Activated CD4-positive, alpha-beta T cell treated with anti-CD3 and anti-CD28 coated beads, Interleukin-2, amount 50 U/mL, for 48 hours (primary cell): ENCODE results near the gene METTL1.
A peak's percentile ranks its signal among the peaks of the same experiment; 100 is the strongest.
"Not testable (repeated sequence)": the region's sequence is repeated elsewhere in the genome, so short reads cannot be mapped to it uniquely, and the experiment has no call there.

Experiments
- DNase-seq, 2 experiments: peaks; one replicate each; pipeline ENCODE4 v3.0.0-alpha.2; 2020

METTL1 gene

DNA sequence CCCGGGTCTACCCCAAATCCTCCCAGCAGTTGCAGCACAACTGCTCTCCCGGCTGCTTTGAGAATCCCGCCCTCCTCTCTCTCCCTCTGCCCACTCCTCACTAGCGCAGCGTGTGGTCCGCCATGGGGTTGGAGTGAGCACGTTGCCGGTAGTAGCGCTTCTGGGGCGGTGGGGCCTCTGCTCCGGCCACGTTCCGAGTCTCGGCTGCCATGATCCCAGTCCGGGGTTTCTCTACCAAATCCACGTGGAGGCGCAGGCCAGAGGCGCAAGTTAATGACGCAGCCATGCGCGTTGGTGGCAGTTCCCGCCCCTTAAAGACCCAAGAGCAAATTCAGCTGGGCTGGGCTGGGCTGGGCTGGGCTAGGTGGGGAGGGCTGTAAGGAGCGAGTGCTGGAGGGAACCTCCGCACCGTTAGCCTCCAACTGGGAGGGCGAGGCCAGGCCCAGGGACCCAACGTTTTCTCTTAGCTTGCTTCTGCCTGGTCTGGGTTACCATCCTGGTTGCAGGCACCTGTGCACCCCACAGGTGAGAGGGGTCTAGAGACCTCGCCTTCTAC is at the start of gene METTL1:
Gene METTL1 (minus strand): TSS at position 233 of the 556 bp plus-strand sequence. CDS start 22 bp downstream, at position 211.
- peak; percentile 94 to 95 for DNase-seq

DNA sequence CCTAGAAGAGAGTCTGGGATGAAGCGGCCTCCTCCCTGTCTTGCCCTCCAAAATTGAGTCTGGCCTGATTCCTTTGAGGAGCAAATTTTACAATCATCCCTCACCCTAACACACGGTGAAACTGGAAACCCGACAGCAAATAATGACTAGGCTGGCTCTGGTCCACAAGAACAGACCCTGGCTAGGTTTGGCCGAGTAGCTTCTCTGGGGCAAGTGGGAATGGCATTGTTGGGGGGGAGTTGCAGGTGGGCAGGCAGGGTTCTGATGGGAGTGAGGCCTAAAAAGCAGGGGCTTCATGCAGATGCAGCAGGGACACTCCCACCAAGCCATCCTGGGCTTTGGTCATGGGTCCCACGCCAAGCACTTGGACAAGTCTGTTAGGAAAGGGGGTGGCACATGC is 49.1 kb upstream of the METTL1 start:
- DNase-seq: not testable (repeated sequence)

DNA sequence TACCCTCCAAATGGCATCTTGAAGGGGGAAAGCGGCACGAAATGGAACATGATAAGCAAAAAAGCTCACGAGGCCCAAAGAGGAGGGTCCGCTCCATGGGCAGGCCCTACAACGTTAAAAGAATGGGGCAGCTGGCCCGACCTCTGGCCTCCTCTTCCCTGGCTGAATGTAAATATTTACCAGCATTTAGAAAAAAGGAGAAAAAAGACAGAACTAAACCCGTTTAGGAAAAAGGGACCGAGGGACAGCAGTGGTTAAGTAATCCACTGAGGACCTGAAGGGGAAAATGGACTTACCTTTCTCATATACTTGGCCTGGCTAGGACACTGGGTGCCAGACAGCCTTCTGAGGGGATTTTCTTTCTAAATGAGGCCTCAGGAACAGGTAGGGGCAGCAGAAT is 48.2 kb upstream of the METTL1 start:
- DNase-seq: not testable (repeated sequence)

DNA sequence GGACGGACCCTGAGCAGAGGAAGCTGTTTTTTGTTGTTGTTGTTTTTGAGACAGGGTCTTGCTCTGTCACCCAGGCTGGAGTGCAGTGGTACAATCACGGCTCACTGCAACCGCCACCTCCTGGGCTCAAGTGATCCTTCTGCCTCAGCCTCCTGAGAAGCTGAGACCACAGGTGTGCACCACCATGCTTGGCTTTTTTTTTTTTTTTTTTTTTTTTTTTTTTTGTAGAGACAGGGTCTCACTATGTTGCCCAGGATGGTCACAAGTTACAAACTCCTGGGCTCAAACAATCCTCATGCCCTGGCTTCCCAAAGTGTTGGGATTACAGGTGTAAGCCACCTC is 46.1 kb upstream of the METTL1 start:
- DNase-seq: not testable (repeated sequence)

DNA sequence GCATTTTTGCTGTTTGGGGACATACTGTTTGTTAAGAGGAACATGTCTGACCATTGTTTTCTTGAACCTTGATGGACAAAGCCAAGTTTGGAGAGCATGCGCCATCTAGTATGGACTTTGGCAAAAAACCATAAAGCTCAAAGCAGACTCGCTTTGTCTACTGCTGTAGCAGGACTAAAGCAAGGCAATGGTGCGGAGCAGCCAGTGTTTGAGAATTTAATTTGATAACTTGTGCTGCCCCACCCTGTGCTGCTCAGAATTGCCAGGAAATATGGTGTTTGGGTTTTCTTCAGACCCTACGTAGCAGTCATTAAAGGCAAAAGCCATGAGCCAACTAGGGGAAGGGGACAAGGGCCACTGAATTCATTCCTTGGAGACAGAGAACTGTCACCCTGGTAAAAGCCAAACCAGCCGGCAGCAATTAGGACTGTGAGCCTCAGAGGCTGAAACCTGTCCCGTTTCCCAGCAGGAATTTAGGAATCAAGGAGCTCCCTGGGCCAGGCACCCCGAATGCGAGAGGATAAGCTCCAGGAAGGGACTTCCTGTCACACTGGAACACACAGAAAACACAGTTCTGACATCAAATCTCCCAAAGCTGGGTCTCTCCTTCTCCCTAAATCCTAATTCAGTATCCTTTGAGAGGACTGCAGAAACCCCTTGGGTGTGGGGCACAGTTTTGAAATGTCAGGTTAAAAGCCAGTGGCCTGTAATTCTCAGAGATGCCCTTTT is 45.5 kb upstream of the METTL1 start:
- DNase-seq: no peak

DNA sequence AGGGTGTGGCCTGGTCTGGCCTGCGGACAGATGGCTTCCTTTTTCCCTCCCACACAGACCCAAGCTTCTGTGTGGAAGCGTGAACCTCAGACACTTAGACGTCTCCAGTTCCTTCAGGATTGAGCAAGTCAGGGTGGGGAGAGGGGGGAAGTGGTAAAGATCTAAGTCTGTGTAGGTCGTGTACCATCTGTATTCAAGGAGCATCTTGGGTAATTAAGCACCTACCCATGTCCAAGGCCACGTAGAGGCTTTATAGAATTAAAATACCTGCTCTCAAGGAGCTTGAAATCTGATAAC is 44.9 kb upstream of the METTL1 start:
- no peak for DNase-seq

DNA sequence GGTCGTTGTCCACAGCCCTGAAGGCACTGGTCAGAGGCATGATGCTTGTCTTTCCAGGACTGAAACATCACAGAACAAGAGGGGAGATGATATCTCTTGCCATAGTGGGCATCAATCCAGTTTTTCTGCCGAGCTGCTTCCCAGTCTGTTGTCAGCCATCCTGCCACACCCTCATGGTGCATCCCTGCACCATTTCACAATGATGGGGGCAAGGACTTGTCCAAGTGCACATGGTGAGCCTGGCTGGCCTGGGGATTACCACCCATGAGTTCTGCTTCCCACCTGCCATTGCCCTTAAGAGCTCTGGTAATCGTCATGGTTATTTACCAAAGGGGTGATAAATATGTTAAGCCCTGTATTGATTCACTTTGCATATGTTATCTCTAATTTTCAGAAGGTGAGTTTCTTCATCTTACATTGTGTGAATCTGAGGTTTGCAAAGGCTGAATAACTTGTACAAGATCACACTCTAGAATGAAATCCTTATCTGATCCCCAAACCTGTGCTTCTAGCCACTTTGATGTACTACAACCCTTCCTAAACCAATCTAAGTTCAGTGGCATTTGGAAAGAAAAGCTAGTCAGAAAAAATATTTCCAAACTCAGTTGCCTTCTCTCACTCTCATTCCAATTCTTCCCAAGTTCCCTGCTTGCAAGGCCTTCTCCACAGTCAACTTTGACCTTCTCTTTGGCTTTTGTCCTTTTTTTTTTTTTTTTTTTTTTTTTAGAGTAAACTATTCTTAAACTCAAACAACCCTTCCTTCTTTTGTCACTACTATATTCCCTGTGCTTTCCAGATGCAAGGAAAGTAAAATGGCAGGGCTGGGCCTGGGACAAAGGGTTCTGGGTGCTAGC is 44.3 kb upstream of the METTL1 start:
- DNase-seq: no peak

DNA sequence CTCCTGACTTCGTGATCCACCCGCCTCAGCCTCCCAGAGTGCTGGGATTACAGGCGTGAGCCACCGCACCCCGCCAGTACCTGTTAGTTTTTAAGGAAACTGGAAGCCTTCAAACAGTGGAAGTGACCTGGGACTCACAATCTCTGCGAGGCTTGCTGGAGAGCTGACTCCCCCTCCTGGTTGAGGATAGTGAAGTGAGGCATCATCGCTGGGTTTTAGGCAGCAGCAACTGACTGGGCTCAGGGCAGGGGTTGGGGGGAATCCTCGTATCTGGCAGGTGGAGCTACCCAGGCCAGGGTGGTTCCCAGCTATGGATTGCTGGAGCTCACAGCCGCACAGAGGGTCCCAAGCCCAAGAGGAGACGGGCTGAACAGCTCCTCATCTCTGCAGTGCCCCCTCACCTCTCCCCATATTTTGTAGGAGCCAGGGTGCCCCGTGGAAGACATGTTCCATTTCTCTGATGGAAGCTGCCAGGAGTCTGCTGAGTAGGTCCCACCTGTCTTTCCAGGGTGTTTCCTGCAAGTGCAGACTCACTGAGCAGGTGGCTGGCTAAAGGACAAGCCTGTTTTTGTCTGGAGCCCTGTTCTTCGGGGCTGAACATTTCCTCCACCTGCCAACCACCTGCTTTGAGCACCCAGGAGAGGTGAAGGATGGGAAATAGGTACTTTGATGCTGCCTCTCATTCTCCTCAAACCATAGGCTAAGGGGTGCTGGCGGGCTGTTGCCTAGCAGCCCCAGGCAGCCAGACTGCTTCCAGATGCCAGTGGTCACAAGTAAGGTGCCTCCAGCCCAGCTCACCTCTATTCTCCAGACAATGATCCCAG is 43.5 kb upstream of the METTL1 start:
- DNase-seq: no peak

DNA sequence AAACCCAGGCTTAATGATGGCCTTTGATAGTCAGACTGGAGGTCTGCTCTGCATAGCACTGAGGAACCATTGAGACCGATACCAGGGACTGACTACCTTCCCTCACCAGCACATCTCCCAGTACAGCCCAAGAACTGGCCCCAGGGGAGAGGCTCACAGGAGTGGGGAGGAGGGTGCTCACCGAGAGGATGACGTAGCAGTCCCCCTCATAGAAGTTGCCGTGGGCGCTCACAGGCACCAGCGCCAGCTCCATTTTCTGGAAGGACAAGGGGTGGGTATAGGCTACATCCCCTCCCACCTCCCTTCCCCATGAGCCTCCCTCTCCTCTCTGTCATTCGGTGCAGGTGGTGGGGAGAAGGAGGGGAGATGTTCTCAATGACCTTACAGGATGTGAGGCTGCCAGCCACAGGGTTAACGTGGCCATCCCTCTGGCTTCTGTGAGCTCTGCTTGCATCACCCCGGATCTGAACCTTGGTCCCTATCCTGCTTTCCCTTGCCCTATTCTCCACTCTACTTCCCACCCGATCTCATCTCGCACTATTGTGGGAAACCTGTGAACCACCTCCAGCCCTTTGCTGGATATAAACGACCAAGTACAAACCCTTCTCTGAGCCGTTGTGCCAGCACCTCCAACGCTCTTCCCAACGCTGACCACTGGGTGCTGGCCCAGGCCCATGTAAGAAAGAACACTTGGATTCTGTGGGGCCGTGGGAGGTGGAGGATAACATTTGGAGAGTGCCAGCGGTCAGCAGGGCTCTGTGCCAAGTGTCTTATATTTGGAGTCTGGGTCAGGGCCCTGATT is 42.3 kb upstream of the METTL1 start:
- no peak for DNase-seq

DNA sequence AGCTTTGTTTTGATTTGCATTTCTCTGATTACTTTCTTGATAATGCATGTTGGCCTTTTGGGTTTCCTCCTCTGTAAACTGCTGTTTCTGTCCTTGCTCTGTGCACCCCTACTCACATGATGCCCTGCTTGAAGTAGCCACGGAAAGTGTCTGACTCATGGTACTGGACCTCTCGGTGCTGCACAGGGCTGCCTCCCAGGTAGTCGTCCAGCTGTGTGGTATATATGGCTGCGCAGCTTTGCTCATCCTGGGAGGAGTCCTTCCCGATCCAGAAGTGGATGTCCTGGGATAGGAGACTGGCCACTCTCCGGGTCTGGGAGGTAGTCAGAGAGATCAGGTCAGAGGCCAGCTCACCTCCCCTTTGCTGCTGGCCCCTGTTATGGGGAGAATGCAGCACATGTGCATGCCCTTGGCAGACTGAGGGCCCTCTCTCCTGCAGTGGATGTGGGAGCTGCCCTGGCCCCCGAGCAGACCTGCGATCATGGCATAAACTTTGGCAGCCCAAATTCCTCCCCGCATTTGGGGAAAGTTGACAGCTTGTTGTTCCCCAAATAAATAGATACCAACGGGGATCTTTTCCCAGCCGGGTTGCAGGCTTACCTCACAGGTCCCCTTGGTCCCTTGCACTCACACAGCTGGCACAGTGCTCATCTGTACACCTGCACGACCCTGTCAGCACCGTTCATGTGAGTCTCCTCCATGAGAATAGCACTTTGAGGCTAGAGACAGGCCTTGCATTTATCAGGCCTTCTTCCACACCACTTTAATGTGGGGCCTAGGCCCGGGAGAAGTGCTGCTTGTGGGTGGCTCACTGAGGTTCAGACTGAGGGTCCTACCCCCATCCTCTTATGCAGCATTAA is 41.4 kb upstream of the METTL1 start:
- DNase-seq: no peak

DNA sequence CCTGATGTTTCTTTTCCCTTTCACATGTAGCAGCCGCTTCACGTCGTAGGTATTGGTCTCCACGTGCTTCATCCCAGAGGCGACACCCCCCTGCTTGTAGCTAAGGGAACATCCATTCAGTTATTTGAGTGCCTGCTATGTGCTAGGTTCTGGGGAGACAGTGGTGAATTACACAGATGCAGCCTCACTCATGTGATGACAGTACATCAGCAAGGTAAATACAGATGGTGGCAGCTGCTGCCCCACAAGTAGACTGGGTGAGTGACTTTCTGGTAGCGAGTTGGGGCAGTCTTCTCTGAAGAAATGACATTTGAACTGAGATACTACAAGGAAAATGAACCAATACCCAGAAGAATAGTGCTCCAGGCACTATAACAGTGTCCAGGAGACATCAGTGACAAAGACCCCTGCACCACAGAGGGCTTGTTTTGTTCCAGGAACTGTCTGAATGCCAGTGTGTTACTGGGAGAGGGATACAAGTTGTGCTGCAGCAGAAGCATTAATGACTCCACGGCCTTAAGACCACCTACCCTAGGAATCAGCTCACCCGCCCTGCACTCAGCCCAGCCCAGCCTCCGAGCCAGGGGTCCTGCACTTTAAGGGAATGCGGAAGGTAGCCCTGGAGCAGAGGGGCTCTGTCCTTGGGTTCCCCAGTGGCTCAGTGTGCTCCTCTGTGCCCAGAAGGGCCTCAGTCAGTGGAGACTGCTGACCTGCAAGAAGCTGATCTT is 39.3 kb upstream of the METTL1 start:
- DNase-seq: no peak

DNA sequence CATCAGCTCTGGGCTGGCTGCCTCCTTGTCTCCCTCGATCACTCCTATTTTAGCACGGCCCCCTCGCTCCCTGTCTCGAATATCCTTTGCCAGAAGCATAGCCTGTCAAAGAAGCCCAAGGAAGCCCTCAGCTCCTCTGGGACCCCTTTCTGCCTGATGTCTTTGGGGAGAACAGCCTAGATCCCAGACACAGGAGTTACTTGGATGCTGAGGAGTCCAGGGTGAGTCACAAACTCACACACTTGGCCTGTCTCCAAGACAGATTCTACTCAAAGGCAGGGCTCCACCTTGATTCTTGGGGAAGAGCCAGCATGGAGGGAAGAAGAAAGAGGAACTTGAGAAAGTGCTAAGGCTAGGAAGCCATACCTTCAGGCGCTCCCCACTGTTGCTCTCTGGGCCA is 38.5 kb upstream of the METTL1 start:
- DNase-seq: no peak

DNA sequence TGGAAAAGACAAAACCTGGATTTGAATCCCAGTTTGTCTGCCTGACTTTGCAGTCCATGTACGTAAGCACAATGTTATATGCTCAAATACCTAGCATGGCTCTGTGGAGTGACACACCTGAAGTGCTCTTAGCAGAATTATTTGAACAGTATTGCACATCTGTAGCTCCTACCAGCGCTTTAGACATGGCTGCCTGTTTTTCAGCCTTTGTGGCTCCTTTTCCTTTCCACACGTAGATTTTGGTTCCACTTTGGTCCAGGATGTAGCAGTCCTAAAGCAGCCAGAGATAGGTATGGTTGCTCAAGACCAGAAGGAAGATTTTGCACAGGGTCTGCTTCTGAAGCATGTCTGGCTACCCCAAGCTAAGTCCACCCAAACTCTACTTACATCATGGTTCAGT is 37.5 kb upstream of the METTL1 start:
- no peak for DNase-seq

DNA sequence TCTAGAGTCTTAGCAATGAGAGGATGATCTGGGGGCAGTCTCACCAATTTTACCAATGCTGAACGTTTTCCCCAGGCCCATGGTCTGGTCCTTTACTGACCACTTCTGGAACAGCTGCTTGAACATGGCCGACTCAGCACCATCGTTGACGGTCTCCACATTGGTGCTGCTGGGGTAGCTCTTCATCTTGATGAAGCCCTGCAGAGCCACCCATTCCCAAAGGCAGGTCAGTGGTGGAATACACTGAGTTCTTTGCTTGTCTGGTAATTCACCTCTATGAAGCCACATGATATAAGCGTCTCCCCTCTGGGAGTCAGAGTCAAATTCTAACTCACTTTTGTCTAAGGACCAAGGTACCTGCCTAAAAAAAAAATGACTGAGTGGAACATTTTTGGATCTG is 36.4 kb upstream of the METTL1 start:
- no peak for DNase-seq

DNA sequence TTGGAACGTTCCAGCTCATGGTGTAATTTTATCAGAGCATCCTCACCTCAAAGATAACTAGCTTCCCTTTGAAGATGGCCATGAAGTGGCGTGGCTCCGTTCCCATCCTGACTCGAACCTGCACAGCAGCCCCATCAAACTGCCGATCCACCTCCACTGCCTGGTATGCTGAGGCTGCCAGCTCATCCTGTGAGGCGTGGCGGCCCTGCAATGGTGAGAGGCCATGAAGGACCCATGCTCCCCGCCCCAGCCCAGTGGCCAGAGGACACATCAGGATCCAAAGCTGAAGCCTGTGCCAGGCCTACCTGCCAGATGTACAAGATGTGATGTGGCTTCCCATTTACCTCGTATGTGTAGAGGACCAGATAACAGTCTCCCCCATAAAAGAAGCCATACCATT is 35.4 kb upstream of the METTL1 start:
- no peak for DNase-seq

DNA sequence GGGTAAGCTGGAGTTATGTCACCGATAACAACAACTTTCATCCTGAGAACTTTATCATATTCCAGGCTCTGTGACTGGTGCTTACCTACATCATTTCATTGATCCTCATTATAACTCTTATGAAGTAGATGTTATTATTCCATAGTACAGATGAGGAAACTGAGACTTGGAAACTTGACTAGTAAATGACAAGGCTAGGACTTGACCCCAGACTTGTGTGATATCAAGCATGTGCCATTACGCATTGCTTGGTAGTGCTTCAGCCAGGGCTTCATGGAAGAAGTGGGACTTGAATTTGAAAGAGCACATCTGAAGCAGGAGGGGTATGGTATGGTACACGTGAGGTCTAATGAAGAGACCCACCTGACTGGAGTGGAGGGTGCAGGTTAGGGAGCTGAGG is 34.8 kb upstream of the METTL1 start:
- DNase-seq: no peak

DNA sequence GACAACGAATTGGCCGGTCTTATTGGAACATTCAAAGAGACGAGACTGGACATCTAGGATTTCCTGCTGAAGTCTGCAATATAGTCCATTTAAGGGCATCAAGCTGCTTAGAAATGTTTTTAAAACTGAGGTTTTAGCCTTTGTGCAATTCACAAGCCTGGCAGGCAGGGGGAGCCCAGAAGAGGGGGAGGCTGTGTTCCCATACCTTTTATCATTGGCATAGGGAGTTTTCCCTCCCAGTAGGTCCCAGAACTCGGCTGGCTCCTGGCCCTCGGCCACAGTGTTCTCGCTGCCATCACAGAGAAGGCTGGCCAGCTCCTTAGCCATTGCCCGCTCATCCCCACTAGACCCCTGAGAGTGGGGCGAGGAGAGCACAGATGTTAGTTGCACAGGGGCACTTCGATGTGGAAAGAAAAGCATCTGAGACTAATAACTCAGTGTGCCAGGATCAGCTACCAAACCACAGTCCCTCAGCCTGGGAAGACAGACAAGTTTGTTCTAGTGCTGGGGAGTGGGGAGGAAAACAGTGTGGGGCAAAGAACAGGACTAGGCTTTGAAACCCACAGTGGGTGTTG is 31.5 kb upstream of the METTL1 start:
- DNase-seq: peak; percentile 23 to 45

DNA sequence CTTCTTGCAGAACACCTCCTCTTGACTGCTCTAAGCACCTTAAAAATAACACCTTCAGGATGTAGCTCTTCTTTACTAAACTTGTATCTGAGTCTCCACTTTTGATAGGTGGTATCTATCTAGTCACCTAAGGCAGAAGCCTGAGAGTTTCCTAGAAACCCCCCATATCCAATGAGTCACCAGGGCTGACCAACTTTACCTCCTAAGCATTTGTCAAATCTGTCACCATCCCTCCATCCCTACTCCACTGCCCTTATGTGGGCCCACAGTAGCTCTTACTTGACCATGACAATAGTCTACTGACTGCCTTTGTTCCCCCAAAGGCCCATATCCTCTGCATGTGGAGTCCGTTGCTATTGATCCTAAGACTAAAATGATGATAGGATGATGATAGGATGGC is 30.7 kb upstream of the METTL1 start:
- no peak for DNase-seq

DNA sequence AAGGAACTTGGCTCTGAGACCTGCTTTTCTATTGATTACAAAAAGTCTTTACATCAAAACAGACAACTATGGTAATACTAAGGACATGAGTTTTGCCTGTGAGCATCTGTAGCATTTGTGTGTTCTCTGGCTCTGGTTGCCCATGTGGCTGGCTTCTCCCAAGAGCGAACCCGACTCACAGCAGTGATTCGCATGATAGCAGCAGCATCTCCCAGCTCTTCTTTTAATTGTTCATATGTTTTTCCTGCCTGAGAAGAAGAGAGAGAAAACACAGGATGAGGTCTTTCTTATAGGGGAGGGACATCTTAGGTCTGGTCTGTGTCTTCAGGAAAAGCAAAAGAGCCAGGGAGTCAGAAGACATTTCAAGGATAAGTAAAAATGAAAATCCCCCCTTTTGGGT is 29.1 kb upstream of the METTL1 start:
- no peak for DNase-seq

DNA sequence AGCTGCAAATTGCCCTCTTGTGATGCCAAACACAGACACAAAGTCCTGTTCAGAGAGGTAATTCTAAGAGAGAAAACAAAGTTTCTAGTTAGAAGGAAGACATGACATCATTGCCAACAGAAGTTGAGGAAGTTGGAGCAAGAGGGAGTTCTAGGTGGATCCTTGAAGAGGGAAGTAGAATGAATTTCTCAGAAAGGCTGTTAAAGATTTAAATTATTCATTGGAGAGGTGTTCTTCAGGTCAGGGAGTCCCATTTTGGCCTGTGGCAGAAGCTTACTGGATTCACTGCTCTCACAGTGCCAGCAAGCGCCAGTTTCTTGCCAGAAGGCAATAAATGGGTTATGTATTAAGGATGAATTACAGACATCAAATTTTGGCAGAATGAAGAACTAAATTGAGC is 26.0 kb upstream of the METTL1 start:
- no peak for DNase-seq

DNA sequence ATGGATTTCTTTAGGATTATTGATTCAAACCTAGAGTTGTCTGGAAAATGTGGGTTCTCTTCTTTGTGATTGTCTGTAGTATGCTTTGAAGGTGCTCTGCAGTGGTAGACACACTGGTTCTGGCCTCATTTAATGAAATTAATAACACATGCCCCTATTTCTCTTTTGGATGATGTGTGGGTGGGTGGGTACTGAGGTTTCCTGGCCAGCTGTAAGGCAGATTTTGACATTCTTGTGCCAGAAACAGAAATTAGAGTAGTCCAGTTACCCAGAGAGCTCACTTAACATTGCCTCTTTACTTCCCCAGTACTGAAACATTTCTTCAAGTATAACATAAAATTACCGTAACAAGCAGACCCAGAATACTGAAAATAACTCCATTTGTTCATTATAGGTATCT is 25.1 kb upstream of the METTL1 start:
- DNase-seq: no peak
